GM23338 (cell line): ENCODE results near the gene CHMP6. TPM values are rescaled to one million over a fixed set of nuclear protein-coding genes. Genes with fewer than 3 reads are reported as not detected.

Source experiments
- ATAC-seq: fragments of 200-7000 bp; cut with Tn5 transposase; 3 replicates; pipeline ENCODE4 v1.9.1; 2020
- DNase-seq: peaks from one replicate; pipeline ENCODE4 v3.0.0-alpha.2; 2015; ENCODE audit warnings: low spot score
- H2AFZ ChIP-seq: fragments of 200-600 bp; sonication (generic); 2 replicates; pipeline ENCODE4 v1.8.0; 2016; ENCODE audit warnings: antibody characterized with exemption, mild to moderate bottlenecking, moderate library complexity
- H3F3A ChIP-seq: fragments of 200-600 bp; sonication (generic); replicated peaks from 2 replicates; pipeline ENCODE4 v1.8.0; 2017; ENCODE audit warnings: antibody characterized with exemption, mixed run types, low read depth
- H3K27ac ChIP-seq: fragments of 200-600 bp; sonication (generic); 2 replicates; pipeline ENCODE4 v1.6.1; 2016; ENCODE audit warnings: low read depth
- H3K27me3 ChIP-seq: fragments of 200-600 bp; sonication (generic); 2 replicates; pipeline ENCODE4 v1.8.0; 2016; ENCODE audit warnings: mild to moderate bottlenecking, mixed run types, moderate library complexity; ENCODE audit not compliant: insufficient read depth
- H3K36me3 ChIP-seq: fragments of 200-600 bp; sonication (generic); 2 replicates; pipeline ENCODE4 v1.8.0; 2016; ENCODE audit warnings: mild to moderate bottlenecking; ENCODE audit not compliant: insufficient read depth
- H3K4me1 ChIP-seq: fragments of 200-600 bp; sonication (generic); 2 replicates; pipeline ENCODE4 v1.8.0; 2016; ENCODE audit warnings: mild to moderate bottlenecking, moderate library complexity; ENCODE audit not compliant: insufficient read depth
- H3K4me2 ChIP-seq: fragments of 200-600 bp; sonication (generic); 2 replicates; pipeline ENCODE4 v1.7.1; 2017; ENCODE audit warnings: mixed run types
- H3K4me3 ChIP-seq: fragments of 200-600 bp; sonication (generic); 2 replicates; pipeline ENCODE4 v1.6.1; 2016; ENCODE audit warnings: mixed run types
- H3K79me2 ChIP-seq: fragments of 200-600 bp; sonication (generic); replicated peaks from 2 replicates; pipeline ENCODE4 v1.8.0; 2017; ENCODE audit warnings: mild to moderate bottlenecking; ENCODE audit not compliant: insufficient read depth
- H3K9me2 ChIP-seq: fragments of 200-600 bp; sonication (generic); 2 replicates; pipeline ENCODE4 v1.8.0; 2017; ENCODE audit not compliant: insufficient read depth
- H4K20me1 ChIP-seq: fragments of 200-600 bp; sonication (generic); replicated peaks from 2 replicates; pipeline ENCODE4 v1.8.0; 2017; ENCODE audit warnings: mild to moderate bottlenecking; ENCODE audit not compliant: insufficient read depth
- H3K27ac Mint-ChIP-seq: 2 replicates; pipeline ENCODE4 v1.8.0; 2020; ENCODE audit warnings: inconsistent platforms, mild to moderate bottlenecking, moderate library complexity, mixed read lengths
- H3K27me3 Mint-ChIP-seq: 3 replicates; pipeline ENCODE4 v1.8.0; 2022; ENCODE audit warnings: low read depth, mild to moderate bottlenecking, moderate library complexity, mixed read lengths, inconsistent platforms; ENCODE audit not compliant: insufficient read depth, poor library complexity
- H3K36me3 Mint-ChIP-seq: 3 replicates; pipeline ENCODE4 v1.8.0; 2021; ENCODE audit warnings: low read depth, mild to moderate bottlenecking, inconsistent platforms, moderate library complexity, mixed read lengths
- H3K4me1 Mint-ChIP-seq: 3 replicates; pipeline ENCODE4 v1.8.0; 2020; ENCODE audit warnings: mild to moderate bottlenecking, inconsistent platforms, mixed read lengths
- H3K4me3 Mint-ChIP-seq: 3 replicates; pipeline ENCODE4 v1.8.0; 2021; ENCODE audit warnings: moderate library complexity, mild to moderate bottlenecking, inconsistent platforms, mixed read lengths
- H3K9me3 Mint-ChIP-seq: 3 replicates; pipeline ENCODE4 v1.8.0; 2020; ENCODE audit warnings: moderate library complexity, mild to moderate bottlenecking, inconsistent platforms, mixed read lengths
- CREB1 ChIP-seq: fragments of 250-450 bp; sonication (Bioruptor Pico); IDR thresholded peaks from 2 replicates; pipeline ENCODE4 v1.5.0; 2020; ENCODE audit warnings: low read depth, mild to moderate bottlenecking, moderate library complexity
- ETS1 ChIP-seq: IDR thresholded peaks from 2 replicates; pipeline ENCODE4 v1.6.1; 2016; ENCODE audit warnings: antibody characterized with exemption
- EZH2phosphoT487 ChIP-seq: fragments of 200-600 bp; sonication (generic); IDR thresholded peaks from one replicate; pipeline ENCODE4 v1.8.1; 2018; ENCODE audit warnings: antibody characterized with exemption; ENCODE audit not compliant: unreplicated experiment
- JUNB ChIP-seq: IDR thresholded peaks from one replicate; pipeline ENCODE4 v1.6.1; 2016; ENCODE audit warnings: antibody characterized with exemption; ENCODE audit not compliant: unreplicated experiment
- NANOG ChIP-seq: IDR thresholded peaks from 2 replicates; pipeline ENCODE4 v1.6.1; 2016; ENCODE audit warnings: antibody characterized with exemption, borderline replicate concordance
- REST ChIP-seq: IDR thresholded peaks from one replicate; pipeline ENCODE4 v1.6.1; 2018; ENCODE audit warnings: antibody characterized with exemption; ENCODE audit not compliant: unreplicated experiment
- STAT1 ChIP-seq: IDR thresholded peaks from one replicate; pipeline ENCODE4 v1.6.1; 2016; ENCODE audit warnings: antibody characterized with exemption; ENCODE audit not compliant: unreplicated experiment
- ZNF114 ChIP-seq: fragments of 250-450 bp; sonication (Bioruptor Pico); IDR thresholded peaks from 2 replicates; pipeline ENCODE4 v1.5.0; 2020; ENCODE audit warnings: mild to moderate bottlenecking, moderate library complexity
- ZNF331 ChIP-seq: fragments of 250-450 bp; sonication (Bioruptor Pico); IDR thresholded peaks from 2 replicates; pipeline ENCODE4 v1.5.0; 2020; ENCODE audit warnings: low read depth, mild to moderate bottlenecking, moderate library complexity
- polyA plus RNA-seq: library from polyadenylated mRNA; unstranded; fragments of >200 nt; fragmentation: Nextera tagmentation; extraction: Ambion mirVana; gene quantifications from 2 replicates; pipeline ENCODE4 v1.2.1, GENCODE V29; 2016
- total RNA-seq: library from RNA; depleted of rRNA; stranded (reverse); fragments of >200 nt; shearing (Covaris generic); gene quantifications from 2 replicates; pipeline ENCODE4 v1.2.3, GENCODE V29; 2014
- TF ChIP-seq, protein P1 (sequence below), 2 experiments: fragments of 200-600 bp in 1 of 2; sonication (generic) in 1 of 2; conservative IDR thresholded peaks; 2 replicates each; pipeline versions ENCODE4 v1.5.1 to v1.6.1; 2016 to 2017; ENCODE audit warnings: antibody characterized with exemption in 2 of 2, low read depth in 2 of 2, mild to moderate bottlenecking in 2 of 2, moderate library complexity in 1 of 2

The CHMP6 gene
- total and polyA plus RNA-seq, 2 experiments from 2014 or later = 12.3 to 14.0 TPM

DNA sequence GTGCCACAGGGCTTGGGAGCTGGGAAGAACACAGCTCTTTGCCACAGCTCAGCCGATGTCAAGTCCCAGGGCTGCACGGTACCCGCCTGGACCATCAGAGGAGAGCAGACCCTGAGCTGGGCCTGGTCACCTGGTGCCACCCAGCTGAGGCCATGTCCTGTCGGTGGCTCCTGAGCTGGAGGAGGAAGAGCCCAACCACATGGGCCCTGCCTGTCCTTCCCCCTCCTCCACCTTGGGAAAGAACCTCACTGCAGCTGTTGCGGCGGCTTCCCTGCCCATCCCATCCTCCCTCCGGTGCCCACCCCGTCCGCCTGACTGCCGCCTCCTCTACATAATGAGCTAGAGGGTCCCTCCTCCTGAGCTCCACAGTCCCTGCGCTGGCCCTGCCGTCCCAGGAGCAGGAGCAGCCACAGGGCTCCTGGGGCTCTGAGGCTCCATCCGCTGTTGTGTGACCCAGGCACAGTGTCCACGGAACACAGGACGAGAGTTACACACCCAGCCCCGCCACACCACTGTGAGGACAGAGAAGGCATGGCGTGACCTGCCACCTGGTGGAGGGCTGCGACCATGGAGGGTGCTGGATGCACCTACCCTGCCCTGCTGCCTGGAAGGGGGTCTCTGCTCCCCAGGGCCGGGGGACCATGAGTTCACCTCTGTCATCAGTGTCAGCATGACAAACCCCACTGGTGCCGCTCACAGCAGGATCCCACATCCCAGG, 21.4 kb upstream of the CHMP6 start:
- H3K4me1 ChIP-seq = no peaks in the 10 kb centered on the region
- no peak overlapping the region for H3K4me3 ChIP-seq
- H3K9me3 Mint-ChIP-seq = no peaks in the 10 kb centered on the region
- no peak overlapping the region for H3K27ac ChIP-seq
- no peak for DNase-seq
- no peaks in the 10 kb centered on the region for H3K79me2 ChIP-seq
- no peaks in the 10 kb centered on the region for H3F3A ChIP-seq
- no peaks in the 10 kb centered on the region for H3K27me3 ChIP-seq
- no peak overlapping the region for H3K4me3 Mint-ChIP-seq
- no peak overlapping the region for H3K4me2 ChIP-seq
- peaks cover 7% of the 10 kb centered on the region for H3K27me3 Mint-ChIP-seq
- H3K9me2 ChIP-seq = no peaks in the 10 kb centered on the region
- H4K20me1 ChIP-seq = no peaks in the 10 kb centered on the region
- H3K4me1 Mint-ChIP-seq = peaks cover 4% of the 10 kb centered on the region; the same call in 1 of the 3 replicates
- H3K36me3 Mint-ChIP-seq = peaks cover 4% of the 10 kb centered on the region; the same call in 1 of the 3 replicates
- no peak for TF ChIP-seq NANOG
- TF ChIP-seq, protein P1, sequence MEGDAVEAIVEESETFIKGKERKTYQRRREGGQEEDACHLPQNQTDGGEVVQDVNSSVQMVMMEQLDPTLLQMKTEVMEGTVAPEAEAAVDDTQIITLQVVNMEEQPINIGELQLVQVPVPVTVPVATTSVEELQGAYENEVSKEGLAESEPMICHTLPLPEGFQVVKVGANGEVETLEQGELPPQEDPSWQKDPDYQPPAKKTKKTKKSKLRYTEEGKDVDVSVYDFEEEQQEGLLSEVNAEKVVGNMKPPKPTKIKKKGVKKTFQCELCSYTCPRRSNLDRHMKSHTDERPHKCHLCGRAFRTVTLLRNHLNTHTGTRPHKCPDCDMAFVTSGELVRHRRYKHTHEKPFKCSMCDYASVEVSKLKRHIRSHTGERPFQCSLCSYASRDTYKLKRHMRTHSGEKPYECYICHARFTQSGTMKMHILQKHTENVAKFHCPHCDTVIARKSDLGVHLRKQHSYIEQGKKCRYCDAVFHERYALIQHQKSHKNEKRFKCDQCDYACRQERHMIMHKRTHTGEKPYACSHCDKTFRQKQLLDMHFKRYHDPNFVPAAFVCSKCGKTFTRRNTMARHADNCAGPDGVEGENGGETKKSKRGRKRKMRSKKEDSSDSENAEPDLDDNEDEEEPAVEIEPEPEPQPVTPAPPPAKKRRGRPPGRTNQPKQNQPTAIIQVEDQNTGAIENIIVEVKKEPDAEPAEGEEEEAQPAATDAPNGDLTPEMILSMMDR (conservative IDR thresholded peaks at IDR 0.05; ENCODE audit: low read depth in 2 of 2) = peak; percentile 39 to 65; a peak in 3 of 4 replicates
- ATAC-seq = peak; percentile 74
- no peaks in the 10 kb centered on the region for H3K36me3 ChIP-seq
- no peak overlapping the region for H2AFZ ChIP-seq
- no peak overlapping the region for H3K27ac Mint-ChIP-seq

GRCh38 chr17:80970762-80971703, 20.6 kb upstream of the CHMP6 start:
- Histone ChIP-seq H4K20me1 (no peaks in the 10 kb centered on the region), H3F3A (no peaks in the 10 kb centered on the region), H3K27me3 (no peaks in the 10 kb centered on the region), H3K4me3 (no peak overlapping the region), H3K79me2 (no peaks in the 10 kb centered on the region), H3K9me2 (no peaks in the 10 kb centered on the region), H3K27ac (no peak overlapping the region), H3K36me3 (no peaks in the 10 kb centered on the region), H3K4me1 (no peaks in the 10 kb centered on the region), H2AFZ (no peak overlapping the region), H3K4me2 (no peak overlapping the region)
- peaks cover 9% of the 10 kb centered on the region for H3K27me3 Mint-ChIP-seq
- no peaks in the 10 kb centered on the region for H3K36me3 Mint-ChIP-seq
- H3K4me3 Mint-ChIP-seq = no peak overlapping the region
- DNase-seq (no peak), ATAC-seq (peak; percentile 14)
- H3K27ac Mint-ChIP-seq = no peak overlapping the region
- peaks cover 4% of the 10 kb centered on the region; the same call in 1 of the 3 replicates for H3K4me1 Mint-ChIP-seq
- no peaks in the 10 kb centered on the region for H3K9me3 Mint-ChIP-seq
- TF ChIP-seq REST (no peak), JUNB (no peak), STAT1 (no peak), ZNF114 (CRISPR knock-in tag) (no peak), CREB1 (CRISPR knock-in tag) (no peak), ETS1 (no peak), NANOG (no peak), EZH2phosphoT487 (no peak), ZNF331 (no peak)
